ENCODE measurements around the gene TARBP1.

GRCh38 chr1:234434706-234435105, 44.3 kb downstream of the TARBP1 start:
- TF ChIP-seq CTCF (IDR thresholded peaks at IDR 0.05): no peak
- no peak for TF ChIP-seq POLR2A (IDR thresholded peaks at IDR 0.05)

Measured in vagina (tissue), 2 donors.